Suprapubic skin (tissue), 3 donors: ENCODE measurements around the gene KIAA1328.

Experiments
- POLR2A ChIP-seq, 2 donors: fragments of 450-650 bp; IDR thresholded peaks; one replicate each; pipeline ENCODE4 v1.6.1; 2017; ENCODE audit warnings: antibody characterized with exemption in 2 of 2, mild to moderate bottlenecking in 2 of 2, moderate library complexity in 2 of 2
- TF ChIP-seq, protein P1 (sequence below), 2 donors: fragments of 200-600 bp in 1 of 2; fragments of 450-650 bp in 1 of 2; sonication (generic) in 1 of 2; IDR thresholded peaks; one replicate each; pipeline ENCODE4 v1.5.1; 2016 to 2019; ENCODE audit warnings: antibody characterized with exemption in 2 of 2, mild to moderate bottlenecking in 1 of 2, moderate library complexity in 1 of 2

DNA sequence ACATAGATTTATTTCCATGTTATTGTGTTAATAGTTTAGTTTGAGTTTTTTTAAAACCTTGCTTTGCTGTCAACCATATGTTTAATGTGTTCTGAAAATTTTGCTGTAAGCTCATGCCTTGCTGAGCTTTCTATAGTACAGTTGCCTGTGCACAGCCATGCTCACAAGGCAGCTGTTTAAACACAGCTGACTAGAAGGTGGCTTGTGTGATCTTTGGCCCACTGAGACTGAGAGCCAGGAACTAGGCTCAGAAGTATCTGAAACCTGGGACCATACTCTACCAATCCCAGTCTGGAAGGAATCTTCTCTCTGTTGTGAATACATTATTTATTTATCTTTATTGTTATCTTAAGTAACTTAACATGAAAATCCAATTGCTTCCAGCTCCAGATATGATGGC, 350.5 kb downstream of the KIAA1328 start:
- TF ChIP-seq, protein P1, sequence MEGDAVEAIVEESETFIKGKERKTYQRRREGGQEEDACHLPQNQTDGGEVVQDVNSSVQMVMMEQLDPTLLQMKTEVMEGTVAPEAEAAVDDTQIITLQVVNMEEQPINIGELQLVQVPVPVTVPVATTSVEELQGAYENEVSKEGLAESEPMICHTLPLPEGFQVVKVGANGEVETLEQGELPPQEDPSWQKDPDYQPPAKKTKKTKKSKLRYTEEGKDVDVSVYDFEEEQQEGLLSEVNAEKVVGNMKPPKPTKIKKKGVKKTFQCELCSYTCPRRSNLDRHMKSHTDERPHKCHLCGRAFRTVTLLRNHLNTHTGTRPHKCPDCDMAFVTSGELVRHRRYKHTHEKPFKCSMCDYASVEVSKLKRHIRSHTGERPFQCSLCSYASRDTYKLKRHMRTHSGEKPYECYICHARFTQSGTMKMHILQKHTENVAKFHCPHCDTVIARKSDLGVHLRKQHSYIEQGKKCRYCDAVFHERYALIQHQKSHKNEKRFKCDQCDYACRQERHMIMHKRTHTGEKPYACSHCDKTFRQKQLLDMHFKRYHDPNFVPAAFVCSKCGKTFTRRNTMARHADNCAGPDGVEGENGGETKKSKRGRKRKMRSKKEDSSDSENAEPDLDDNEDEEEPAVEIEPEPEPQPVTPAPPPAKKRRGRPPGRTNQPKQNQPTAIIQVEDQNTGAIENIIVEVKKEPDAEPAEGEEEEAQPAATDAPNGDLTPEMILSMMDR (IDR thresholded peaks at IDR 0.05), result no peak
- TF ChIP-seq POLR2A (IDR thresholded peaks at IDR 0.05), result no peak
